GM20431 (cell line): ENCODE measurements around the gene RTN4RL1.

Source experiments
- in situ Hi-C: fragments of 300-500 bp; cut with MseI, MboI; formaldehyde crosslinking; loops from one replicate; pipeline ENCODE4 v1.15.0; 2020; ENCODE audit warnings: low sequenced_read_pairs; ENCODE audit not compliant: unreplicated experiment

The RTN4RL1 gene

DNA sequence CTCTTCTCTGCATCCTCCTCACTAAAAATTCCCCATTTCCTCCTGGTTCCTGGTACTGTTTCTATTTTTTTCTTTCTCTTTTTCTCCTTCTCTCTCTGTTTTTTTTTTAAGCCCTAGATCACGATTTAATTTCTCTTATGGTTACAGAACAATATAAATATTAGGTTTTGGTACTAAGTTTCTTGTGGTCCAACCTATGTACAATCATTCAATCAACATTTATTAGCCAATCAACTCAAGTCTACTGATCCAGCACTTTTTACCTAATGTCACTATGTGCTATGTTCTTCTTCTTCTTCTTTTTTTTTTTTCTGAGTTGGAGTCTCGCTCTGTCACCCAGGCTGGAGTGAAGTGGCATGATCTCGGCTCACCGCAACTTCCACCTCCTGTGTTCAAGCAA, 12.6 kb downstream of the RTN4RL1 start:
- in situ Hi-C loops: no loop called here

DNA sequence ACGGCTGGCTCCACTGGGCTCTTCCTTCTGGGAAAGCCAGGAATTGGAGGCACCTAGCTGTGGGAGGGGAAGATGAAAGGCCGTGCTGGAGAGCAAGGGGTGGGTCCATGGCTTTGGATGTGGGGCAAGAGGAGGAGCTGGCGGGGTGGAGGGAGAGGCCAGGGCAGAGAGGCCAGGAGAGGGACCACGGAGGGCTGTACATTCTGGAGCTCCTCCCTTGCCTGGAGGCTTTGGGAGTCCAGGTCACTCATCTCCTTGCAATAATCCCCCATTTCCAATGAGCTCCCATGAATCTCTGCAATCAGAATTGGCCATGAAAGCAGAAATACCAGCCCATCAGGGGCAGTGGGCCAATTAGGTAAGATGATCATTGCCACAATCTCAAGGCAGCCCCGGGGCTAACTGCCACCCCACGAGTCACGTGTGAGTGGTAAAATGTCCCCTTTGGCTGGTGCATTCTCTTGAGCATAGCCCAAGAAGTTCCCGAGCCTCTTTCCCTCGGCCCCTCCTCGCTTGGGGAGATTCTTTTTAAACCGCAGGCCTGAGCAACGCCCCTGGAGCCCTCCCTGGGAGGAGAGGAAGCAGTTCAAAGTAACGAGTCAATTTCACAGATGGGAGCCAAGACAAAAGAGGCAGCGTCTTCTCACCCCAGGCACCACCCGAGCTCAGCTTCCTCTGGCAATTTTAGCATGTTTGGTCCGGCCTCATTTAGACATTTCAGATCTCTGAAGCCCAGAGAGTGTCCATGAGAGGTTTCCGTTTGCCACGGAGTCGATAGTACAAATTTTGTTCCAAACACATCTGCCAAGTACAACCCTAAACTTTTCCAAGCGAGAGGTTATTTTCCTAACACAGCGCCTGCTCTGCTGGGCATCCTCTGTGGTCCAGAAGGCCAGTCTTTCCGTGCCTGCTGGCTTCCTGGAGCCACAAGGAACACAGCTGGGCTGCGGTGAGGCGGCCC, 13.4 kb downstream of the RTN4RL1 start:
- in situ Hi-C loops: no loop called here

DNA sequence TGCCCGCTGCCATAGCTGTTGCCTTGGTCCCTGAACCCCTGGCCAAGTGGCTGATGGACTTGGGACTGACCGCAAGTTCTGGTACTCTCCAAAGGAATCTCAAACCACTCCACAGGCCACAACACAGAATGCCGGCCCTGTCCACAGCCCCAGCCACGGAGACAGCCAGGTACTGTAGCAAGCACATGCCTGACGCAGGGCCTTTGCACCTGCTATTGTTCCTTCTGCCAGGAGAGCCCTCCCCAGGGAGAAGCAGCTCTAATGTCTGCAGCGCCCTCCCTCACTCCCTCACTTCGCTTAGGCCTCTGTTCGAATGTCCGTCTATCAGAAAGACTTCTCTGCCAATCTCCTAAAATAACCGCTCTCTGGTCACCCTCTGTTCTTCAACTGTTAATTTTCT, 15.4 kb downstream of the RTN4RL1 start:
- in situ Hi-C loops: no loop called here

- in situ Hi-C loops: no loop called here
Observed at GRCh38 chr17:2008332-2009126, 16.6 kb downstream of the RTN4RL1 start.

DNA sequence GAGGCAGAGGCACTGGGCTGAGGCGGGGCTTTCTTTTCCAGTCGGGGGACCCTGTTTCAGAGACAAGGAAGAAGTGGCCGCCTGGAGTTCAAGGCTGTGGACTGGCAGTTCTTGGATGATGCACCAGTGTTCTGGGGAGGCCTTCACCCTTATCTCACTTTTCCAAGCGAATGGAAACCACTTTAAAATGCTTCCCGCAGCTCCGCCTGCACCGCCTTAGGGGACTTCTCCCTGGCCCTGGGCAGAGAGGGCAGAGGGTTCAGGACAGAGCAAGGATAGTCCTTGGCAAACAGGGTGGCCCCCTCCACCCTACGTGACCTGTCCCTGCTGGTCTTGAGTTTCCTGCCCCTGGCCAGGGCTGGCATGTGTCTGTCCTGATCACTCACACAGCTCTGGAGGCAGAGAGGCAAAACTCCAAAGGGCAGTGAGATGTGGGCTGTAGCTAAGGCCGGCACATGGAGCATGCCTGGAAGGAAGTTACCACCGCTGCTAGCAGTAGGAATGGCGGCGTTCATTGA, 20.6 kb downstream of the RTN4RL1 start:
- in situ Hi-C loops: no loop called here

GRCh38 chr17:2003525-2003924, 21.6 kb downstream of the RTN4RL1 start:
- in situ Hi-C loops: no loop called here

DNA sequence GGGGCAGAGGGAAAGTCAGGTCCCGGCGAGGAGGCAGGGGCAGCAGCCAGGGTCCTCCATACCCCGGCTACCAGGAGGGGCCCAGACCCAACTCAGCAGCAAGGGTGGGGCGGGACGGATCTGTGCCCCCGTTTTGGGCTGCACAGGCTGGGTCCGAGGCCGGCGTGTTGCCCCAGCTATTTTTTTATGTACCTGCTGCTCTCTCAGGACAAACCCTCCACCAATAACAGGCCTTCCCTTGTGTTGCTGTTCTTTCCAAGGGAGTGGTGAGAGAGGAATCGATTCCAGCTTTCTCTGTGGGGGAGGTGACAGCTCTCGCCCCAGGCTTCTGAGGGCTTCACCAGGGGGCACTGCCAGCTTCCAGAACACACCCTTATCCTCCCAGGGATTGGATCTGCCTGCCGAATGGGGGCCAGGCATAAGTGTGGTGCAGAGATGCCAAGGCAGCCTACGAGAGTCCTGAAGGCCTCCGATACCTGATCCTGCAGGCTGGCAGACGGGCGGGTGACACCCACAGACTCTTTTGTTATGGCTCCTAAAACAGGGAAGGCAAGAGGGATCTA, 22.3 kb downstream of the RTN4RL1 start:
- in situ Hi-C loops: no loop called here

DNA sequence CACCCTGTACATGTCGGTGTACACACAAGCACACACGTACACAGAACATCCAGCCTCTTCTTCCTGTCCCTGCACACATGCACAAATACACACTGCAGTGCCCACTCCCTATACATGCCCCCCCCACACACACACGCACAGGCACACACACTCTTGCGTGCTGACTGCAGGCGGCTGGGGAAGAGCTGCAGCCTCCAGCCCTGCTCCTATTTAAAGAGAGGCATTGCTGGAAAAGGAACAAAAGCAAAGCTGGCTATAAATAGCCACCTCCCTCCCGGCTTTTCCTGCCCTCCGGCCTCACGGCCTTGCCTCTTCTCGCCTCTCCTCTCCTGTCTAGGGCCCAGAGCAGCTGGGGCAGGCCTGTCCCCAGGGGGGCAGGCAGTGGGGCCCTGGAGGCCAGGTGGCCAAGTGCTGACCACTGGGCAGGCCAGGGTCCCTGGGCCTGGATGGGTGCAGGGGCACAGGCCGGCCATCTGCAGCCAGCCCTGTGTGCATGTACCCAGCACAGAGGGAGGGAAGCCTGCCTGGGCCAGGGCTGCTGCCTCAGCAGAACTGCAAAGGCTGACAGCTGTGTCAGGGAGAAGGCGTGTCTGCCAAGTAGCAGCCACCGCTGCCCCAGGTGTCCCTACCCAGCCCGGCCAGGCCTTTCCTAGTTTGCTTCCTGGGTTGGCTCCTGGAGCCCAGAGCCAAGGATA, 25.4 kb downstream of the RTN4RL1 start:
- in situ Hi-C loops: no loop called here

GRCh38 chr17:1997927-1998742, 27.0 kb downstream of the RTN4RL1 start:
- in situ Hi-C loops: no loop called here

- in situ Hi-C loops: no loop called here
Observed at GRCh38 chr17:1997289-1997926, 27.7 kb downstream of the RTN4RL1 start.

DNA sequence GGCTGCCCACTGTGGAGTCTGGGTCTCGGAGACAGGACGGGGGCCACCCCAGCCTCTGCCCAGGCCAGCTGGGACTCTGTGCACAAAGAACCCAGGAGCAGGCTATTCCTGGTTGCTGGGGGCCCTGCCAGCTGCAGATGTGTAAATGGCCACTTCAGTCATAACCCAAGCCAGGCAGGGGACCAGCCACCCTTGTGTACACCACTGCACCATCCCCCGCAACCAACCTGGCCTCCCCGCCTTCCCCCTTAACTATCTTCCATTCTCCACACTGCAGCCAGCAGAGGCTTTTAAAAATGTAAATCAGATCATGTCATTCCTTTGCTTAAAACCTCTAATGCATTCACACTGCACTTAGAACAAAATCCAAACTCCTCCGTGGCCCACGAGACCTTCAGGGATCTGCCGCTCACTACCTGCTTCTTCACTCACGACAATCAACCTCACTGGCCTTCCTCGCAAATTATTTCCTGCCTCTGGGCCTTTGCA, 28.3 kb downstream of the RTN4RL1 start:
- in situ Hi-C loops: no loop called here

DNA sequence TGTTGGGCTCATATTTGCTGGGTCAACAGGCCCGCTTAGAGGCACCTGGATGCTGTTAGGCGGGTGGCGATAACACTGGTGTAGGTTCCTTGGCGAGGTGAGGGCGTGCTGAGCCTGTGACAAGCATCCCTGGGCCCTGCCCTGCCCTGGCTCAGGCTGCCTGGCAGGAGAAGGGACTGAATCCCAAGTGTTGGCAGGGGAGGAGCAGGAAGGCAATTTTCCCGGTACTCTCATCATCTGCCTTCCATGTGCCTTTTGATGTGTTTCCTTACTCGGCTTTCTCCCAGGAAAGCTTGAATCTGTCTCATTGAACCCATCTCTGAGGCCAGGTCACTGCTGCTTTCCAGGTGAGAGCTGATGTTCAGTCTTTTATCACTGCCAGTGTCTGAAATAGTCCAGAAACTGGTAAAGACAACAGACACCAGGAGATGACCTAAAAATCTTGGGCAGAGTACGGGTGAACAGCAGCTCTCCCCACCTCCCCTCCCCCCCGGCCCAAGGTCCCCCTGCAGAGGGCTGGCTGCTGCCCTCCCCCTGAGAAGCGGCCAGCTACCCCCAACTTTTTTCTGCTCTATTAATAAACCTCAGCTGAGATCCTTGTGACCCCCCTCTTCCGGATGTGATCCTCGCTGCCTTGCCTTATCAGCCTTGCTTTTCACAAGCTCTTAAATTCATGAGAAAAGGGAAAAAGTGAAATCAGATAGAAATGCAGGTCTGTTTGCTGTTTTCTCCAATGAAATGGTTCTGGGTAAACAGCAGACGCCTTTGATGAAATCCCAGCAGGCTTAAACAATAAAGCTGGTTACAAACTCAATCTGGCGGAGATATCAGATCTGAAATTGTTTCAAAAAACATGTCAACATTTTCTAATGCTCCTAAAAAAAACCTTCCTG, 29.0 kb downstream of the RTN4RL1 start:
- in situ Hi-C loops: no loop called here

DNA sequence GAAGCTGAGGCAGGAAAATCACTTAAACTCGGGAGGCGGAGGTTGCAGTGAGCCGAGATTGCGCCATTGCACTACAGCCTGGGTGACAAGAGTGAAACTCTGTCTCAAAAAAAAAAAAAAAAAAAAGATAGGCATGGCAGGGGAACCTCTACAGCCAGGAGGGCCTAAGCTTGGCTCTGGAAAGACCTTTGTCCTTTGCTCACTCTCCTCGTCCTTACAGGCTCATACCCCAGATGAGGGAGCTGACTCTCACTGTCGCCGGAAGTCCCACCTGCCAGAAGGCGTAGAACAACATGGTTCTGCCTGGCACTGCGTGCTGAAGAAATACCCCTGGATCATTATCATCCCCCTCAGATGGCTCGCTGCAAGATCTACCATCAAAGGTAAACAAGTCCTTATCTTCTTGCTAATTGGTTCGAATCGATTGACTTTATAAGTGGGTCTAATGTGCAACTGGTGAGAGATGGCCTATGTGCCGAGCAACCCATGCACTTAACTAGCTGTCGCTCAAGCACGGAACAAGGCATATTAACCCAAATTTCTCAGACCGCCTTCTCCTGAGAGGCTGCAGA, 29.7 kb downstream of the RTN4RL1 start:
- in situ Hi-C loops: no loop called here

DNA sequence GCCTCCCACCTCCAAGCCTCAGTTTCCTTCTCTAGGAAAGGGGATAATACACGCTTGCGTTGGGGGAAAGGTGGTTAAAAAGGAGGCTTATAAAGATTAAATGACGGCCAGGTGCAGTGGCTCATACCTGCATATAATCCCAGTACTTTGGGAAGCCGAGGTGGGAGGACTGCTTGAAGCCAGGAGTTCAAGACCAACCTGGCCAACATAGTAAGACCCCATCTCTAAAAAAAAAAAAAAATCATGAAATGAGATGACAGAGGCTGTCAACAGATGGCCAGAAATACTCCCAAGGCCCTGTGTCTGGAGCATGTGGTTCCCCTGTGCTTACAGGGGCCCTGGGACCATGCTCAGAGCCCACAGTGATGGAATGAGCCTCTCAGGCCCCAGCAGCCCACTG, 30.4 kb downstream of the RTN4RL1 start:
- in situ Hi-C loops: no loop called here

DNA sequence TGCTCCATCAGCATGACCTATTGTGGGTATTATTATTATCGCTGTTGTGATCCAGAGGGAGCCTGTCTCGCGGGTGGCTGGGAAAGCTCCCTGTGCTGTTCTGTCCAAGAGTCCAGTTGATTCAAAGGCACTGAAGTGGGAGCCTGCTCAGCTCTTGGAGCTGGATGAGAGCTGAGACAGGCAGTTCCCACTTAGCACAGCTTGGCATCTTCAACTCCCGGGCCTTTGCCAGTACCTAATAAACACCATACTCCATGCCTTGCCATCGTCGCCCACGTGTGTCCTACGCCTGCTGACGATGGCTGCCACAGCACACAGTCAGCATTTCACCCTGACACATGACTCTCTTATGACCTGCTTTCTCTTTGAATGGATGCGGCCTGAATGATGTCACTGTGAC, 32.6 kb downstream of the RTN4RL1 start:
- in situ Hi-C loops: no loop called here

DNA sequence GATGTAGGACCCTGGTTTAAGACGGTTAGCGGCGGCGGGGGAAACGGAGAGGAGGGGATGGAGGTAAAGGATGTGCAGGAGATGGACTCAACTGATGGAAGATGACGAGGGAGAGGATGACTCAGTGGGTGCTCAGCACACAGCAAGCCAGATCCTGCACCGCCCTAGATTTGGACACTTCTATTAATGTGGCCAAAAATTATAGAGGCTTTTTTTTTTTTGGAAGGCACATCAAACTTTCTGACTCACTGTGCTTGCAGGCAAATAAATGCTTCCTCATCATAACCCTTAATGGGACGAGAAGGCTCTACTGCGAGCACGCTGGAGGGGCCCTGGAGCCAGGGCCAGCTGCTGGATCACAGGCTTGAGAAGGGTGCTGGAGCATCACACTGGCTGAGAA, 36.0 kb downstream of the RTN4RL1 start:
- in situ Hi-C loops: no loop called here

GRCh38 chr17:1986783-1987451, 38.2 kb downstream of the RTN4RL1 start:
- in situ Hi-C loops: no loop called here
